Endothelial cell of umbilical vein (primary cell): ENCODE measurements around the gene PIBF1. TPM values are rescaled to one million over a fixed set of nuclear protein-coding genes. Genes with fewer than 3 reads are reported as not detected.

Experiments
- BruUV-seq: library from RNA; stranded (reverse); fragments of 400-500 nt; replicated peaks from 2 replicates; lab custom pipeline; 2021; lab: Mats Ljungman, UMichigan
- CTCF ChIA-PET: fragments of 300-600, 350-600 bp; sonication (Branson Sonifier 250); formaldehyde crosslinking; loops from one replicate; lab custom pipeline; 2021; ENCODE audit warnings: antibody characterized with exemption, inconsistent platforms; lab: Charles Lee
- POLR2A ChIA-PET: fragments of 300-600, 350-600 bp; sonication (Branson Sonifier 250); formaldehyde crosslinking; loops from one replicate; lab custom pipeline; 2021; ENCODE audit warnings: antibody characterized with exemption, inconsistent platforms; lab: Charles Lee
- DNase-seq: peaks from one replicate; pipeline ENCODE4 v3.0.0-alpha.2; 2011; ENCODE audit warnings: low read depth, low spot score
- FAIRE-seq: peaks from 2 replicates; lab custom pipeline; 2011; peaks lifted over from hg19 to GRCh38; lab: Jason Lieb, UNC
- H2AFZ ChIP-seq: 2 replicates; pipeline ENCODE4 v1.6.0; 2012; ENCODE audit warnings: low read depth, low read length, control low read depth, inconsistent platforms
- H3K27ac ChIP-seq: 2 replicates; pipeline ENCODE4 v1.5.1; 2011; ENCODE audit warnings: low read depth, mild to moderate bottlenecking, control low read depth, low read length, moderate library complexity; ENCODE audit not compliant: insufficient read depth
- H3K27me3 ChIP-seq, 2 experiments: 2 replicates each; pipeline versions ENCODE4 v1.6.0 to v1.6.1; 2011; ENCODE audit warnings: low read length in 2 of 2, mixed read lengths in 1 of 2; ENCODE audit not compliant: control insufficient read depth in 2 of 2, insufficient read depth in 2 of 2
- H3K36me3 ChIP-seq, 2 experiments: 2 replicates in 1 of 2; 3 replicates in 1 of 2; pipeline ENCODE4 v1.5.1; 2011; ENCODE audit warnings: low read length in 2 of 2, mild to moderate bottlenecking in 1 of 2, moderate library complexity in 1 of 2; ENCODE audit not compliant: control insufficient read depth in 2 of 2, insufficient read depth in 2 of 2; ENCODE audit errors: extremely low read depth in 1 of 2
- H3K4me1 ChIP-seq: 3 replicates; pipeline ENCODE4 v1.5.1; 2011; ENCODE audit warnings: mild to moderate bottlenecking, low read length; ENCODE audit not compliant: control insufficient read depth, insufficient read depth; ENCODE audit errors: extremely low read depth
- H3K4me2 ChIP-seq: 2 replicates; pipeline ENCODE4 v1.6.1; 2011; ENCODE audit warnings: low read length, control low read depth, mixed read lengths; ENCODE audit not compliant: insufficient read depth
- H3K4me3 ChIP-seq, 3 experiments: fragments of 200-600 bp in 1 of 3; sonication (generic), shearing (Covaris generic) in 1 of 3; replicated peaks in 1 of 3; 2 replicates each; pipeline ENCODE4 v1.5.1; 2011 to 2016; ENCODE audit warnings: control low read depth in 3 of 3, low read length in 3 of 3, mild to moderate bottlenecking in 2 of 3, inconsistent platforms in 1 of 3, low read depth in 1 of 3, moderate library complexity in 1 of 3; ENCODE audit not compliant: insufficient read depth in 1 of 3
- H3K79me2 ChIP-seq: 2 replicates; pipeline ENCODE4 v1.6.0; 2012; ENCODE audit warnings: low read length, inconsistent platforms; ENCODE audit not compliant: control insufficient read depth, insufficient read depth
- H3K9ac ChIP-seq: replicated peaks from 2 replicates; pipeline ENCODE3; 2011; ENCODE audit warnings: low read length, control low read depth; ENCODE audit not compliant: insufficient read depth; ENCODE audit errors: extremely low read depth
- H3K9me1 ChIP-seq: replicated peaks from 3 replicates; pipeline ENCODE4 v1.6.0; 2011; ENCODE audit warnings: mild to moderate bottlenecking, low read length; ENCODE audit not compliant: control insufficient read depth, insufficient read depth; ENCODE audit errors: extremely low read depth
- H3K9me3 ChIP-seq: replicated peaks from 2 replicates; pipeline ENCODE4 v1.5.1; 2012; ENCODE audit warnings: low read length, inconsistent platforms; ENCODE audit not compliant: control insufficient read depth, insufficient read depth
- H4K20me1 ChIP-seq: replicated peaks from 2 replicates; pipeline ENCODE3; 2011; ENCODE audit warnings: mild to moderate bottlenecking, low read length; ENCODE audit not compliant: control insufficient read depth, insufficient read depth; ENCODE audit errors: extremely low read depth
- EZH2 ChIP-seq: IDR thresholded peaks from 2 replicates; pipeline ENCODE4 v1.6.1; 2012; ENCODE audit warnings: borderline replicate concordance, low read depth, mild to moderate bottlenecking, moderate library complexity, low read length, inconsistent platforms; ENCODE audit not compliant: severe bottlenecking
- FOS ChIP-seq: IDR thresholded peaks from 2 replicates; pipeline ENCODE4 v1.6.1; 2011; ENCODE audit warnings: mild to moderate bottlenecking, low read length, moderate library complexity, borderline replicate concordance; ENCODE audit not compliant: insufficient read depth
- GATA2 ChIP-seq: IDR thresholded peaks from 2 replicates; pipeline ENCODE4 v1.7.0; 2011; ENCODE audit warnings: low read depth, mild to moderate bottlenecking, moderate library complexity, mixed read lengths, low read length; ENCODE audit not compliant: insufficient read length, insufficient read depth
- JUN ChIP-seq: IDR thresholded peaks from 2 replicates; pipeline ENCODE4 v1.6.1; 2011; ENCODE audit warnings: borderline replicate concordance, low read depth; ENCODE audit not compliant: insufficient read length, insufficient read depth
- MYC ChIP-seq: IDR thresholded peaks from one replicate; pipeline ENCODE4 v1.6.1; 2011; ENCODE audit warnings: mild to moderate bottlenecking, low read depth, low read length
- POLR2A ChIP-seq: IDR thresholded peaks from 2 replicates; pipeline ENCODE4 v1.6.1; 2012; ENCODE audit warnings: low read depth, mild to moderate bottlenecking, control low read depth, low read length
- POLR2AphosphoS5 ChIP-seq: IDR thresholded peaks from 2 replicates; pipeline ENCODE4 v1.6.1; 2012; ENCODE audit warnings: low read depth, mild to moderate bottlenecking, control low read depth, low read length, moderate library complexity; ENCODE audit not compliant: insufficient read depth
- dilution Hi-C: fragments of 300-500 bp; cut with MboI; formaldehyde crosslinking; loops from one replicate; pipeline ENCODE4 v1.15.0; 2019; ENCODE audit warnings: low sequenced_read_pairs; ENCODE audit not compliant: extremely low pct_ligation_motif_present
- intact Hi-C: fragments of 100-400 bp; cut with micrococcal nuclease; formaldehyde crosslinking; loops from one replicate; pipeline ENCODE4 v1.10.0; 2022
- polyA plus RNA-seq, 4 experiments: library from polyadenylated mRNA; depleted of rRNA in 3 of 4; stranded (reverse) in 3 of 4; unstranded in 1 of 4; fragments of >200 nt; gene quantifications; 2 replicates each; pipeline versions ENCODE4 v1.2.1 to v1.2.3, GENCODE V29; 2011 to 2012; ENCODE audit warnings: missing spikeins in 1 of 4
- total RNA-seq: library from RNA; stranded (reverse); gene quantifications from 2 replicates; pipeline ENCODE4 v1.2.3, GENCODE V29; 2021
- TF ChIP-seq, protein P1 (sequence below): IDR thresholded peaks from 2 replicates; pipeline ENCODE4 v1.6.1; 2011; ENCODE audit not compliant: insufficient read depth, insufficient read length
- TF ChIP-seq, protein P2 (sequence below), 2 donors: IDR thresholded peaks; 1 replicate in 1 of 2; 2 replicates in 1 of 2; pipeline ENCODE4 v1.5.1; 2011; ENCODE audit warnings: low read length in 2 of 2, mild to moderate bottlenecking in 2 of 2, moderate library complexity in 2 of 2, control low read depth in 1 of 2, inconsistent platforms in 1 of 2, low read depth in 1 of 2; ENCODE audit not compliant: insufficient read depth in 1 of 2; ENCODE audit errors: extremely low read depth in 1 of 2

Gene PIBF1
- total and polyA plus RNA-seq, 2 donors (not counting 3 experiments of a cell fraction or from before 2014, with no cell fraction given), result 1.4 to 18.4 TPM

DNA sequence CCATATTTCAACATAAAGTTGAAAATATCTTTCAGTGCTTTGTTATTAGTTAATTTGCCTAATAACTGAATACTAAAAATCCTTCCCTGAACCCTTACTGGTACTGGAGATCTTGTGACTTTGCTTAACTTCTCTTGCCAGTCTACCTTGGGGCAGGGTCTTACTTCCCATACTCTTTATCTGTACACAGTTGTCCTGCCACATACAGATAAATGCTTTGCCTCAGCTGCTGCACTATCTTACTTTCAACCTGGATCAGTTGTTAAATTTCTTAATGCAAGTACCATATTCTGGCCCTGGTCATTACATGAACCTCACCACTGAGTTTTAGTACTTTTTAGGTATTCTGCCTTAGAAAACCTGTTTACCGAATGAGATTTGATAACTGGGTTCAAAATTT, 107.6 kb downstream of the PIBF1 start:
- intact Hi-C loops (no loop called here), dilution Hi-C loops (no loop called here)
- TF ChIP-seq POLR2AphosphoS5 (no peak), MYC (no peak), EZH2 (no peak), POLR2A (no peak), FOS (no peak), JUN (no peak), GATA2 (no peak)
- TF ChIP-seq, protein P1, sequence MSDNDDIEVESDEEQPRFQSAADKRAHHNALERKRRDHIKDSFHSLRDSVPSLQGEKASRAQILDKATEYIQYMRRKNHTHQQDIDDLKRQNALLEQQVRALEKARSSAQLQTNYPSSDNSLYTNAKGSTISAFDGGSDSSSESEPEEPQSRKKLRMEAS, result no peak
- TF ChIP-seq, protein P2, sequence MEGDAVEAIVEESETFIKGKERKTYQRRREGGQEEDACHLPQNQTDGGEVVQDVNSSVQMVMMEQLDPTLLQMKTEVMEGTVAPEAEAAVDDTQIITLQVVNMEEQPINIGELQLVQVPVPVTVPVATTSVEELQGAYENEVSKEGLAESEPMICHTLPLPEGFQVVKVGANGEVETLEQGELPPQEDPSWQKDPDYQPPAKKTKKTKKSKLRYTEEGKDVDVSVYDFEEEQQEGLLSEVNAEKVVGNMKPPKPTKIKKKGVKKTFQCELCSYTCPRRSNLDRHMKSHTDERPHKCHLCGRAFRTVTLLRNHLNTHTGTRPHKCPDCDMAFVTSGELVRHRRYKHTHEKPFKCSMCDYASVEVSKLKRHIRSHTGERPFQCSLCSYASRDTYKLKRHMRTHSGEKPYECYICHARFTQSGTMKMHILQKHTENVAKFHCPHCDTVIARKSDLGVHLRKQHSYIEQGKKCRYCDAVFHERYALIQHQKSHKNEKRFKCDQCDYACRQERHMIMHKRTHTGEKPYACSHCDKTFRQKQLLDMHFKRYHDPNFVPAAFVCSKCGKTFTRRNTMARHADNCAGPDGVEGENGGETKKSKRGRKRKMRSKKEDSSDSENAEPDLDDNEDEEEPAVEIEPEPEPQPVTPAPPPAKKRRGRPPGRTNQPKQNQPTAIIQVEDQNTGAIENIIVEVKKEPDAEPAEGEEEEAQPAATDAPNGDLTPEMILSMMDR (IDR thresholded peaks at IDR 0.05; ENCODE audit: extremely low read depth in 1 of 2, insufficient read depth in 1 of 2, low read depth in 1 of 2, low read length in 2 of 2), result no peak
- Histone ChIP-seq H3K4me1 (no peaks in the 10 kb centered on the region), H4K20me1 (no peaks in the 10 kb centered on the region), H3K27ac (no peak overlapping the region), H3K9me3 (no peaks in the 10 kb centered on the region), H3K36me3 (no peaks in the 10 kb centered on the region), H3K9me1 (no peaks in the 10 kb centered on the region), H3K4me3 (no peak overlapping the region), H2AFZ (no peak overlapping the region), H3K9ac (no peak overlapping the region), H3K27me3 (no peaks in the 10 kb centered on the region), H3K4me2 (no peak overlapping the region), H3K79me2 (no peaks in the 10 kb centered on the region)
- CTCF ChIA-PET, result no interaction called here
- POLR2A ChIA-PET, result no interaction called here
- DNase-seq (no peak), FAIRE-seq (no peak)
- BruUV-seq, result no TSS peak
